UCSD-AML1 (cell line): Measurements from ENCODE around the gene PPP2CA.
"Not testable (repeated sequence)": the region's sequence is repeated elsewhere in the genome, so short reads cannot be mapped to it uniquely, and the experiment has no call there.

Source experiments
- DNase-seq: peaks from one replicate; lab custom pipeline; 2025; ENCODE audit not compliant: unreplicated experiment; lab: John Stamatoyannopoulos, UW

PPP2CA gene

GRCh38 chr5:134203630-134204029, 22.2 kb downstream of the PPP2CA start:
- DNase-seq: no peak

GRCh38 chr5:134195666-134196065, 30.2 kb downstream of the PPP2CA start:
- DNase-seq: no peak

GRCh38 chr5:134189031-134189430, 36.8 kb downstream of the PPP2CA start:
- no peak for DNase-seq

- no peak for DNase-seq
Observed at GRCh38 chr5:134188092-134188491, 37.8 kb downstream of the PPP2CA start.

- DNase-seq: peak; percentile 54
Observed at GRCh38 chr5:134184155-134185135, 41.4 kb downstream of the PPP2CA start.

GRCh38 chr5:134183481-134183880, 42.4 kb downstream of the PPP2CA start:
- no peak for DNase-seq

- DNase-seq: no peak
Observed at GRCh38 chr5:134178096-134178419, 47.8 kb downstream of the PPP2CA start.

- no peak for DNase-seq
Observed at GRCh38 chr5:134177369-134178095, 48.3 kb downstream of the PPP2CA start.

GRCh38 chr5:134176511-134177368, 49.1 kb downstream of the PPP2CA start, which contains the start of gene SKP1:
SKP1 (minus strand) TSS chr5:134176950; CDS start chr5:134174022, 2,928 bp downstream.
- DNase-seq: peak; percentile 88

- no peak for DNase-seq
Observed at GRCh38 chr5:134175921-134176510, 49.9 kb downstream of the PPP2CA start.

GRCh38 chr5:134174841-134175839, 50.7 kb downstream of the PPP2CA start:
- DNase-seq: no peak

GRCh38 chr5:134171972-134172371, 53.9 kb downstream of the PPP2CA start:
- no peak for DNase-seq

- no peak for DNase-seq
Observed at GRCh38 chr5:134162592-134162991, 63.3 kb downstream of the PPP2CA start.

GRCh38 chr5:134161513-134162395, 64.1 kb downstream of the PPP2CA start:
- DNase-seq: no peak

- DNase-seq: no peak
Observed at GRCh38 chr5:134153657-134154056, 72.2 kb downstream of the PPP2CA start.

- DNase-seq: no peak
Observed at GRCh38 chr5:134153241-134153640, 72.6 kb downstream of the PPP2CA start.

- not testable (repeated sequence) for DNase-seq
Observed at GRCh38 chr5:134152173-134152832, 73.6 kb downstream of the PPP2CA start.

- no peak for DNase-seq
Observed at GRCh38 chr5:134151723-134152122, 74.2 kb downstream of the PPP2CA start.
